NCI-H446 (cell line): ENCODE results near the gene DQX1.
"Not testable (repeated sequence)": the region's sequence is repeated elsewhere in the genome, so short reads cannot be mapped to it uniquely, and the experiment has no call there.

Experiments used
- DNase-seq, 2 experiments: peaks; one replicate each; lab custom pipeline; 2025; lab: John Stamatoyannopoulos, UW

Gene DQX1, protein sequence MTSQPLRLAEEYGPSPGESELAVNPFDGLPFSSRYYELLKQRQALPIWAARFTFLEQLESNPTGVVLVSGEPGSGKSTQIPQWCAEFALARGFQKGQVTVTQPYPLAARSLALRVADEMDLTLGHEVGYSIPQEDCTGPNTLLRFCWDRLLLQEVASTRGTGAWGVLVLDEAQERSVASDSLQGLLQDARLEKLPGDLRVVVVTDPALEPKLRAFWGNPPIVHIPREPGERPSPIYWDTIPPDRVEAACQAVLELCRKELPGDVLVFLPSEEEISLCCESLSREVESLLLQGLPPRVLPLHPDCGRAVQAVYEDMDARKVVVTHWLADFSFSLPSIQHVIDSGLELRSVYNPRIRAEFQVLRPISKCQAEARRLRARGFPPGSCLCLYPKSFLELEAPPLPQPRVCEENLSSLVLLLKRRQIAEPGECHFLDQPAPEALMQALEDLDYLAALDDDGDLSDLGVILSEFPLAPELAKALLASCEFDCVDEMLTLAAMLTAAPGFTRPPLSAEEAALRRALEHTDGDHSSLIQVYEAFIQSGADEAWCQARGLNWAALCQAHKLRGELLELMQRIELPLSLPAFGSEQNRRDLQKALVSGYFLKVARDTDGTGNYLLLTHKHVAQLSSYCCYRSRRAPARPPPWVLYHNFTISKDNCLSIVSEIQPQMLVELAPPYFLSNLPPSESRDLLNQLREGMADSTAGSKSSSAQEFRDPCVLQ

DNA sequence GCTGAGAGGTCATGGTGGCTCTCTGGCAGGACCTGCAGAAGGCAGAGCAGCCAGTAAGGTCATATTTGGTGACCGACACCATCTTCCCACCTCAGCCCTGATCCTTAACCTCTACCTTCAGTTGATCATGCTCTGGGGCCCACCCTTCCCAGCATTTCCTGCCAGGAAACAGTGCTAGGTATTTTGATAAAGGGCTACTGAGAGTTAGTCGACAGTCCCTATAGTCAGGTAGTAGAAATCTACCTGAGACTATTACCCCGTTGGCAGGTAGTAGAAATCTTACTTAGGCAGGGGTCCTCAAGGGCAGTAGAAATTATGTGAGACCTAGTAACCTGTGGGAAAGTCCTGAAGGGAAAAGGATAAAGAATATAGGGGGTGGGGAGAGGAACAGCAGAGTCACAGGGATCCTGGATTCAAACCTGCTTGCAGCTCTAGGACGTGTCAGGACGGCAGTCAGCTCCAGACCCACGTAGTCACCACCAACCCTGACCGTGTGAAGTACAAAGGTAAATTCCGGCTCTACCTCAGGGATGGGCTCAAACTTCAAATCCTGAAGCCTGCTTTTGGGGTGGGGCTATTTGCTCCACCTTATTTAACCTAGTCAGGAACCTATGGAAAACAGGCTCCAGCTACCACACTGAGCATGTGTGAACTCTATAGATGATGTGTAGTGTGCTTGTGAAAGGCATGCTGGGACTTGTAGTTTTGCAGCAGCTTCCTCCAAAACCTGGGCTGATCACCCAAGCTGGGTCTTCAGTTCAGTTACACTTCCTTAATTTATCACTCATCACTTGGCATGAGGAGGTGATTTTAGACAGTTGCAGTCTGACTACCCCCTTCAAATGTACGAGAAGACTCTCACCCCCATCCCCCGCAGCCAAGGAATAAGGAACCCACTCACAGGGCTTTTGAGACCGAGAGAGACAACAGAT is at the start of gene DQX1:
Gene DQX1, minus strand, starts transcription at position 515 of the 932 bp plus-strand sequence. Its CDS starts 502 bp downstream, at position 13.
- DNase-seq = peak in 1 of 2 experiments; percentile 16

DNA sequence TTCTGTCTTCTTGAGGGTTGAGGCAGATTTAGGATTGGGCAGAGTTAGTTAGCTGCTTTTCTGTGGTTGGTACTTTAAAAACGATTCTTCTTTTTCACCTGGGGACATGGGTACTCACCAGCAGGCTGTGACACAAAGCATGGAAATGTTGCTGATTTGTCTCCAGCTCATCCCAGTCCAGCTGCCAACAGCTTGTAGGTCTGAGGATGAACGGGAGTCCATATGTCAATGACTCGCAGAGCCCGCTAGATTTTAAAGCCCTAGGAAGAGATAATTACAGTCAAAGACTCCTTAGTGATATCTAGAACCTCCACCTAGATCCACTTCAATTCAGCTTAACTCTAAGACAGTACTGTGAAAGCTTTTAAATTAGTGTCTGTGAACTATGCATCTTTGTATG is 49.3 kb upstream of the DQX1 start:
- no peak for DNase-seq

DNA sequence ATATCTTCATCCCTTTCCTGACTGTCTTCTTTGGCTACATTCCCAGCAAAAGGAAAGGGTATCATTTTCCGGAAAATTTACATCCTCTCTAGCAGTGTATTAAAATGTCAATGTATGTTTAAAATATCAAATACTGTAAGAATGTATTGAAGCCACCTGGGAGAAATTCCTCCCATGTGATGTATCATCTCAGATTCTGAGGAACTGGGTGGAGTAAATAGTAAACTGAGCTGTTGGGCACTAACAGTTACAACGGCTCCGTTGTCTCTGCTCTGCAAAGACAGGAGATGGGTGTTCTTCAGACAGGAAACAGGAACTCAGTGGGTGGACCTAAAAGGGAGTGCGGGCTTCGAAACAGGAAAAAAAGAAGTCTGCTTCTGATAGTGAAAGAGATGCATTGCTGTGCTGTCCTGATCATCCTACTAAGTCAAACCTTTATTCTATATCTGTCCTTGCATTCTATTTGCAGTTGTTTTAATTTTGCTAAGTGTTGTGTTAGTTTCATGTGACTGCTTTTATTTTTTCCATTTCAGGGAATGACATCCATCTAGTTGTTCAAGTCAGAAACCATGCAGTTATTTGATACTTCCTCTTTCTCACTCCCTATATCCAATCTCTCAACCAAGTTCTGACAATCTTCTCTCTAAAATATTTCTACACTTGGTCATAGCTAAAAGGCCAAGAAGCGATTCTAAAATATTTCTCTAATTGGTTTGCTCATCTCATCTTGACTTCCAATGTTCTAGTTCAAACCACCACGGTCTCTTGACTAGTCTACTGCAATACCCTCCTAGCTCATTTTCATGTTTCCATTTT is 47.9 kb upstream of the DQX1 start:
- no peak for DNase-seq

DNA sequence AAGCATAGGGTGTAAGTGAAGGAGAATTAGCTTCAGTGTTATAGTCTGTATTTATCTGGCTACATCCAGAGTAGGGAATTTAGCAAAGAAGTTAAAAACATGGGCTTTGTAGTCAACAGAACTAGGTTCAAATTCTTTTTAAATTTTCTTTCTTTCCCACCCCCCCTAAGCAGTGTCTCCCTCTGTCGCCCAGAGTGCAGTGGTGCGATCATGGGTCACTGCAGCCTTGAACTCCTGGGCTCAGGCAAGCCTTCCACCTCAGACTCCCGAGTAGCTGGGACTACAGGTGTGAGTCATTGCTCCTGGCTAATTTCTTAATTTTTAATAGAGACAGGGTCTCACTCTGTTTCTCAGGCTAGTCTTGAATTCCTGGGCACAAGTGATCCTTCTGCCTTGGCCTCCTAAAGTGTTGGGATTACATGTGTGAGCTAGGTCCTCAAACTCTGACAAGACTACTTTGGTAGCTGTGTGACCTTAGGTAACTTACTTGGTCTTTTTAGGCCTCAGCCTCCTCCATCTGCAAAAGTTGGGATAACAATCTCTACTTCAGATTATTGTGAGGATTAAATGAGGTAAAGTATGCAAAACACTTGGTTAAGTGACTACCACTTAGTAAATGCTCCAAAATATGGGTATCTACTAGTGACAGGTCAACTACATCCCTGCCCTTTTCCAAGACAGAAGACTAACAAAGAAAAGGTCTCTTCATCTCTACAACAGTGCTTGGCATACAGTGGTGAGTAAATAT is 46.3 kb upstream of the DQX1 start:
- no peak for DNase-seq

DNA sequence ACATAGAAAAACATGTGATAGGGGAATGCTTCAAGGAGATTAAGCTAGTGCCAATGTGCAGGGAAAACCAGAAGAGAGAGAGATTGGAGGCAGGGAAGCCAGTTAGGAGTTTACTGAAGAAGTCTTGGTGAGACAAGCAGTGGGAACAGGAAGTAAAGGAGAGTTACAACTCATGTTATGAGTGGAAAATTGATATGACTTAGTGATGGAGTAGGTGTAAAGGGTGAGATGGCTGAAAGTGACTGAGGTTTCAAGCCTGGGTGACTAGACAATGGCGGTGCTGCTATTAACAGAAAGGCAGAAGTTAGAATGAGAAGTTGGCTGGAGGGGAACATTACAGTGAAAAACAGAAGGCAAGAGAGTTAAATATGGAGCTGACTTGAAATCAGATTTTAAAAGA is 45.0 kb upstream of the DQX1 start:
- no peak for DNase-seq

DNA sequence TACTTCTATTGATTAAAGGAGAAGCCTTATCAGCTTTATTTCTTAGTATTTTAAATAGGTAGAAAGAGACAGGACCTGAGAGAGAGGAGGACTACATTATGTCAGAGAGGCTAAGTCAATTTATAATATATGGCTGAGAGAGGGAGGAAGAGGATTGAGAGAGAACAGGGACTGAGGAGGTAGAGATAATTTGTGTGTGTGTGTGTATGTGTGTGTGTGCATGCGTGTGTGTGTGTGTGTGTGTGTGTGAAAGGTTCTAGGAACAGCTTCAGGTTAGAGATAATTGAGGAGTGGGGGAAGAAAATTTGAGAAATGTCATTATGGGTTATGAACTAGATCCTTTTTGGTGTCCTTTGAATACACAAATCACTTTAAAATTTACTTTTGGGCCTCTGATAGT is 43.7 kb upstream of the DQX1 start:
- no peak for DNase-seq

DNA sequence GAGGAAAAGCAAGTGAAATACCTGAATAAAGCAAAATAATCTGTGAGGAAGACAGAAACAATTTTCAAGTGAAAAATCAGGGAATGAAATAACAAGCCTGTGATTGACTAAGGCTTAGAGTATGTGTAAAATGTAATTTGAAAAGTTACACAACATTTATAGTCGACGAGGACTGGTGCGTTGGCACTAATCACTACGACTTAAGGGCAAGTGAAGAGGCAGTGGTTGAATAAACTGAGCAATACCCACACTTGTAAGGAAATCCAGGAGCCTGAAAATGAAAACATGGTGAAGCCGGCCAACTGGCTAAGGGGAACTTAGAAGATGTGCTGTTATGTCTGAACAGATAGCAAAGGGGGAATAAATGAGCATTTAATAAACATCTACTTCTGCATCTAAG is 41.9 kb upstream of the DQX1 start:
- DNase-seq = no peak

DNA sequence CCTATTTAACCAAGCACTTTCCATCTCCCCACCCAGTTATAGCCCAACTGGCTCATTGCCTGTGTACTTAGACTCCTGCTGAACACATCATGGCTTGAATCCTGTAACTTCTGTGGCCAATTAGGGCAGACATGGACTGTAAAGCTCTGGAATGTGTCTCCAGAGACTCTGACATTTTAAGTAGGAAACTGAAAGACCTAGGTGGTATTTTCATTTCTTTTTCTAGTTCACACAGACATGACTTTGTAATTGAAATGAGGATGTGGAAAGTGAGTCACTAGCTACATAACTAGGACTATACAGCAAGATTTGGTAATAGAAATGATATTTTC is 40.7 kb upstream of the DQX1 start:
- DNase-seq = no peak

DNA sequence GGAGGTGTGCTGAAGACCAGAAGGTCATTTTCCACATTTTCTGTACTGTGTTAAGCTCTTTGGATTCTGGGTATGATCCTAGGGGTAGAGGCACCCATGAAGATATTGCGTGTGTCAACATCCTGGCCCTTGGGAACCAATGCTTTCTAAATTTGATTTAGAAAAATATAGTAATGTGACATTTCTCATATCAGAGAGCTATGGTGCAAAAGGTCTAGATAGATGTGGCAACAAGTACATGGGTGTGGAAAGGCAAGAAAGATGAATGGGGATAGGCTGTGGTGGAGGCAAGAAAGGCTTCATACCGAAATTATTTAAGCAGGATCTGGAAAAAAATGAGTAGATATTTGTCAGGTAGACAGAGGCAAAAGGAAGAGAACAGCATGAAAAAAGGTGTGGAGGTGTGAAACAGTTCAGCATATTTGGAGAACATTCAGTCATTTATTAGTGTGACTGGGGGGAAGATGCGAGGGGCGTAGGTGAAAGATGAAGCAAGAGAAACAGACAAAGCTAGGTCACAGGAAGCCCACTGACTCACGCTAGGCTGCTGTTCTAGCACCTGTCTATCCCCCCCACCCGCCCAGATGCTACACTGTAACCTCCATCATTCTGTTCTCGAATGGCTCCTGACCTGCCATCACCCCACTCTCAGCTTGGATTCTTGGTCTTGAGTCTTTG is 40.2 kb upstream of the DQX1 start:
- DNase-seq = no peak

DNA sequence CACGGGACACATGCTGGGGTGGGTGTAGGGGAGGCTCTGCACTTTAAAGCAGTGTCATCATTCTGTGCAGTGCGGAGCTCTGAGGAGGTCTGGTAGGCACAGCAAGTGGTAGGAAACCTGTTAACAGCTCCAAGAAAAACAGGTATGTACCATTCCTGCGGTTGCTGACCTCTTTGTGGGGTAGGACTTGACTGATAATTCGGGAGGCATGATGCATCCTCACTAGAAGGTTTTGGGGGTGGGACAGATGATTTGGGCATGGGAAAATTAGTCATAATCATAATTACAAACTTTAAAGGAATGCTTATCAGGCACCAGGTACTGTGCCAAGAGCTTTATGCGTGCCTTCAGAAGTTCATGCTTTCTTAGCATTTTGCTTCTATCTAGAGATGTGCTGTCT is 38.2 kb upstream of the DQX1 start:
- DNase-seq = no peak

DNA sequence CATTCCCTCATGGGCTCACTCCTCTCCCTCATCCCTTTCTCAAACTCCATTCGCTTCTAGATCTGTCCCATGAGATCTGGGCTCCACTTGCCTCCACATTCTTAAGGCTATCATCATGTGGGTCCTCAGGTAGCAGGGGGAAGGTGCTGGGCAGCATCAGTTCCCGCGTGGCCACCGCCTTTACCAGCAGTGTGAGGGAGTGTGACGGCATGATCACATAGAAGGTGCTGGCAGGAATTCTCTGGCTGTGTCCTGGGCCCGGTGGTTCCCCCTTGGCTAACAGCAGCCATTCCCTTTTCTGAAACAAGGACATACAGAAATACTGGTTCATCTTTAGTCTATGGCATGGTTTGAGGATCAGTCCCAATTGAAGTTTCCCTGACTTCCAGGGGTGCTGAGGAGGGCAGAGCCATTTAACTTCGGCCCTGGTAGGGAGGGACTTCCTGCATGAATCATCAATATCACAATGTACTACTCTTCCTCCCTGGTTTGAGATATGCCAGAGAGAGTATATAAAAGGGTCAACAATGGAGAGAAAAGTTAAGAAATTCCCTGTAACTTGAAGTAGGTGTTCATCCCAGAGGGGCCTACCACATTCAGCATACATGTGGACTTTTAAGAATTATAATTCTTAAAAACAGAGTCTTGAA is 36.2 kb upstream of the DQX1 start:
- no peak for DNase-seq

DNA sequence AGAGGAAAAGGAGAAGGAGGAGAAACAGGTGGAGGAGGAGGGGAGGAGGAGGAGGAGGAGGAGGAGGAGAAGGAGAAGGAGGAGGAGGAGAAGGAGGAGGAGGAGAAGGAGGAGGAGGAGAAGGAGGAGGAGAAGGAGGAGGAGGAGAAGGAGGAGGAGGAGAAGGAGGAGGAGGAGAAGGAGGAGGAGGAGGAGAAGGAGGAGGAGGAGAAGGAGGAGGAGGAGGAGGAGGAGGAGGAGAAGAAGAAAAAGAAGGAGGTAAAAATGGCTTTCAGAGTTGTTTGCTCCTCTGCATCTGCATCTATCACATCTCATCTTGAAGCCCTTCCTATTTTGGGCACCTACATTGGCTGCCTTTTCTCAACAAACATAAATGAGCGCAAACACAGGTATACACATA is 35.0 kb upstream of the DQX1 start:
- not testable (repeated sequence) for DNase-seq

DNA sequence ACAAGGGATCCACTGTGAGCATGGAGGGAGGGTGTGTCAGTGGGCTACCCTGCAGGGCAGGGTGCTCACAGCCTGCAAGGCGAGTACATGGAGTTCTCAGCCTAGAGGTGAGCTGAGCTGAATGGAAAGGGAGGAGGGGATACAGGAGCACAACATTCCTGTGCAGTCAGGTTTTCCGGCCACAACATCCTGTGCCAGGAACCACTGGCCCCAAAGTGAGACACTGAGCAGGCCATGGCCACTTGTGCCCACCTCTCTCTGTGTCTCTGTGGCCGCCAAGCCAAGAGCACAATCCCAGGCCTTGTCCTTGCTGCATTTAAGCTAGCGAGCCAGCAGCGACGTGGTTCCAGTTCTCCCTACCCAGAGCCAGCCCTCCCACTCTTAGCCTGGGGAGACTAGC is 34.6 kb upstream of the DQX1 start:
- no peak for DNase-seq

DNA sequence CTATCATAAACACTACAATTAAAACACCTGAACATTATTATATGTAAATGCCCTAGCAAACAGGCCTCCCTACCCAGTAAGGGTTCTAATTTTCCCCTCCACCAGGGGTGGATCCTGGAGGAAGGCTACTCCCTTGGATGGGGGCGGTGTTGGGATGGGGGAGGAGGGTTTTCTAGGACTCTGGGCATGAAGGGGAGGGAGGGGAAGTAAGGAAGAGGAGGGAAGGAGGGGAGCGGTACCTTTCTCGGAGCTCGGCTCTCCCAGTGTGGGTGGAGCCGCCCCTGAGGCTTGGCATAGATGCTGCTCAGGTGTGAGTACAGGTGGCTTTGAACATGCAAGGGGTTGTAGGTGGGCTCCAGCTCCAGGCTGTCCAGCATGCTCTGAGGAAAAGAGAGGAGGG is 33.9 kb upstream of the DQX1 start:
- no peak for DNase-seq

DNA sequence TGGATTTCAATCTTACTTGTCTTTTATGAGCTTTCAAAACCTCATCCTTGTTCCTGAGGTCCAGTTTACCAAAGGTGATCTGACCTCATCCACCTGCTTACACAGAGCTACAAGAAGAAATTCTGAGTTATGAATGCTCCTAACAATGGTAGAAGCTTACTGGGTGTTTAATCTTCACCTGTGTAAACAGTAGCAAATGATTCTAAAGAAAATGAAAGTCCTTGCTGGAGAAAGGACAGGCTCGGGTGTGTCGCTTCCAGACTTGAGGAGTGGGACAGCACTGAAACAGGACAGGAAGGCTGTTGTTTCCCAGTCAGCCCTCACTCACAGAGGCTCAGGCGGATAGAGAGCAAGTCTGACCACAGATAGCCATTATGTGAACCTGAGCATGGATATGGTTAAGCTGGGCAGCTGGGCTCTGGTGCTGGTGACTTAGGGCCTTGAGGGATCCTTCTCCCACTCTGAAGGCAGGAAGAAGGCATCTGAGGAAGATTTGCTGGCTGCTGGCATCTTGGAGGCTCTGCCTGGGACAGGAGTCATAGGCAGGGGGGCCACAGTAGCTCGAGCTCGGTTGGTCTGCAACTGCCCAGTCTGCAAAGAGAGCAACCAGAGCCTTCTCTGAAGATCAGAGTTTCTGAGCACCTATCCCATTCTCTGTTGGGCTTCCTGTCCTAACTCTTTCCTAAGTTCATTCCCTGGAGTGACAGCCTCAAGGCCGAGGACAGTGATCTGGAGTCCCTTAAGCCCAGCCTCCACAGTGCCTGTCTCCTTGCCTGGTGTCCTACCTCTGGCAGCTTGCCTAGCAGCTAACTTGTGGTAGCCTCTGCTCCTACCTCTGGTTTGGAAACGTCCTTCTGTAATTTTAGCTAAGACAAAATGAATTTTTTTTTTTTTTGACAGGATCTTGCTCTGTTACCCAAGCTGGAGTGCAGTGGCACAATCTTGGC is 32.5 kb upstream of the DQX1 start:
- no peak for DNase-seq

DNA sequence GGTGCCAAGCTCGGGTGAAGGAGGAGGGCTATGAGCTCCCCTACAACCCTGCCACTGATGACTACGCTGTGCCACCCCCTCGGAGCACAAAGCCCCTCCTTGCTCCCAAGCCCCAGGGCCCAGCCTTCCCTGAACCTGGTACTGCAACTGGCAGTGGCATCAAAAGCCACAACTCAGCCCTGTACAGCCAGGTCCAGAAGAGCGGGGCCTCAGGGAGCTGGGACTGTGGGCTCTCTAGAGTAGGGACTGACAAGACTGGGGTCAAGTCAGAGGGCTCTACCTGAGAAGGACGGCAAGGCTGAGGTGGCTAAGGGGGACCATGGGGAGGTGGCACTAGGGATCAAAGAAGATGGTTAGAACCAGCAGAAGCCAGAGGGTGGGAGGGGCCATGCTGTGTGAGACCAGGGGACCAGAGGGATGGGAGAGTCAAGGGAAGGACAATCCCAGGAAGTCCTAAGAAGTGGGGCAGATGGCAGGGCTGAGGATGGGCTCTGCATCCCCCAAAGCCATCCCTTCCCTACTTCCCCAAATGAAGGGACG is 30.9 kb upstream of the DQX1 start:
- DNase-seq = no peak

DNA sequence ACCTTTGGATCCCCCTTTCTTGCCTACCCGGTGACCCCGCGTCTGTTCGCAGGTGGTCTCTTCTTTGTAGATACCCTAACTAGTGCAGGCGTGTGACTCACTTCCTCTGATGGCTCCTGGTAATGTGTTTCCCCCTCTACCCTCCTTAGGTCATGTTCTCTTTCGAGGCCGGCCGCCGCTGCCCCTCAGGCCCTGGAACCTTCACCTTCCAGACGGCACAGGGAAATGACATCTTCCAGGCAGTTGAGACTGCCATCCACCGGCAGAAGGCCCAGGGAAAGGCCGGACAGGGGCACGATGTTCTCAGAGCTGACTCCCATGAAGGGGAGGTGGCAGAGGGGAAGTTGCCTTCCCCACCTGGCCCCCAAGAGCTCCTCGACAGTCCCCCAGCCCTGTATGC is 30.1 kb upstream of the DQX1 start:
- DNase-seq = no peak

DNA sequence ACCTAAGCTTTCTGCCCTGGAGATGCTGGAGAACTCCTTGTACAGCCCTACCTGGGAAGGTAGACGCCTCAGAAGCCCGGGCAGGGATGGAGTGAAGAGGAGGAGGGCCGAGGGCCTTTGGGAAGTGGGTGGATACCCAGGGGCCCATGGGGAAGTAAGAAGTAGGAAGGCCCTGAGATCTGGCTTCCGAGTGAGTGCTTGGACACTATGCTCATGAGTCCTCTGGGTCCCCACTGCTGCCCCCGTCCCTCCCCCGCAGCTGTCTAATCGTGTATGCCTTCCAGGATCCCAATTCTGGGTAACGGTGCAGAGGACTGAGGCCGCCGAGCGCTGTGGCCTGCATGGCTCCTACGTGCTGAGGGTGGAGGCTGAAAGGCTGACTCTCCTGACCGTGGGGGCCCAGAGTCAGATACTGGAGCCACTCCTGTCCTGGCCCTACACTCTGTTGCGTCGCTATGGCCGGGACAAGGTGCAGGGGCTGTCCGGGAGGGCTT is 29.6 kb upstream of the DQX1 start:
- no peak for DNase-seq
